GM10847 (cell line): Measurements from ENCODE around the gene EGFL8.

ENCODE experiments used
- POLR2A ChIP-seq: IDR thresholded peaks from 2 replicates; pipeline ENCODE4 v1.6.1; 2011; ENCODE audit not compliant: insufficient read length; ENCODE audit errors: extremely low read depth

Gene EGFL8

GRCh38 chr6:32133786-32134185 is 30.6 kb upstream of the EGFL8 start:
- TF ChIP-seq POLR2A, result no peak

- no peak for TF ChIP-seq POLR2A
Observed at GRCh38 chr6:32137454-32137853, 26.9 kb upstream of the EGFL8 start.

DNA sequence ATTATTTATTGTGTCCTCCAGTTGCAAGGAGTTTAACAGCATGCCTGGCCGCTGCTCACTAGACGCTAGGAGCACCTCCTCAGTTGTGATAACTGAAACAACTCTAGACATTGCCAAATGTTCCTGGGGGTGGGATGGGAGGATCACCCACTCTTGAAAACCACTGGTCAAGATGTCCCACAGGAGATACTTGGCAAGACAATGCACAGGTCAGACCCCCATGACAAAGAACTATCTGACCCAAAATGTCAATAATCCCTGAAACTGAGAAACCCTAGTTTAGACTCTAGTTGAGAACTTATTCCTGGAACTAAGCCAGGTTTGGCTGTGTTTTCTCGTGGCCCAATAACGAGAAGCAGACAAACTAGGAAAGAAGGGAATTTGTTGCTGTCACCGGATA is 24.8 kb upstream of the EGFL8 start:
- TF ChIP-seq POLR2A, result no peak

DNA sequence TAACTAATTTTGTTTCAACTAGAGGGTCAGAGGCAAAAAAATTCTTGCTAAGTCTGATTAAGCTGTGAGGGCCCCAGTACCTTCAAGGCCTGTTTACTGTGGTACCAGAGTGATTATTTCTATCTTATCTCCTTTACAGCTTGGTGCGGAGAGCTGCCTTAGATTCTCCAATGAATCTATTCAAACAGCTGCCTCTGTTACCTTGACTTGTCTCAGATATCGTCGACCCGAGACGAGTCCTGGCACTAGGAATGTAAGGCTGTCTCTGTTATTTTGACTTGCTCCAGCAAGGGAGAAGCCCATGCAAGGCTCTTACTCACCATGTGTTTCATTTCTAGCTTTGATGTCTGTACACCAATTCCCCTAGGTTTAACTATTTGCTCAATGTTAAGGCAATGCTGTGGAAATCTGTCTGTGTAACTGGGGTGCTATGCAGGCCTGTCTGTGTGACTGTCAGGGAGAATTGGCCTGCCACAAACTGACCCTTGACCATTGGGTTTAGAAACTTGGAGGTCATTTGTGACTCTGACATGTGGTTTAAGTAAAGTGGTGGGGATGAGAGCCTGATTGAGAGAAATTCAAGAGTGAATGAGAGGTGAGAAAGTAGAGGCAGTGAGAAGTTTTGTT is 23.9 kb upstream of the EGFL8 start:
- no peak for TF ChIP-seq POLR2A

DNA sequence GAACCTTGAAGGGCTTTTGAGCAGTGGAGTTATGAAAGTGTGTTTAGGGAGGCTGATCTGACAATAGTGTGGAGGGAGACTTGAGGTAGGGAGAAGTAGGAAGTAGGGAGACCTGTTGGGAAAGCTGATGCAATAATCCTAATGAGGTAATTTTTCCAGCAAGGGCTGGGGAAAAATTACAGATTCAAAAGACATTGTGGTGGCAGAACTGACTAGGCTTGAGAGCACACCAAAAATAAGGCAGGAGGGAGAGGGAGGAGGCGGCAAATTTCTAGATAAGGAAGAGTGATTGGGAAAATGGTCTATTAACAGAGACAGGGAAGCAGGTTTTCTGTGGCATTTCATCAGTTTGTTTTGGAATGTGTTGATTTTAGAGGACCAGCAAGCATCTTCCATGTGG is 18.1 kb upstream of the EGFL8 start:
- no peak for TF ChIP-seq POLR2A

GRCh38 chr6:32146687-32147086 is 17.7 kb upstream of the EGFL8 start:
- TF ChIP-seq POLR2A, result no peak

DNA sequence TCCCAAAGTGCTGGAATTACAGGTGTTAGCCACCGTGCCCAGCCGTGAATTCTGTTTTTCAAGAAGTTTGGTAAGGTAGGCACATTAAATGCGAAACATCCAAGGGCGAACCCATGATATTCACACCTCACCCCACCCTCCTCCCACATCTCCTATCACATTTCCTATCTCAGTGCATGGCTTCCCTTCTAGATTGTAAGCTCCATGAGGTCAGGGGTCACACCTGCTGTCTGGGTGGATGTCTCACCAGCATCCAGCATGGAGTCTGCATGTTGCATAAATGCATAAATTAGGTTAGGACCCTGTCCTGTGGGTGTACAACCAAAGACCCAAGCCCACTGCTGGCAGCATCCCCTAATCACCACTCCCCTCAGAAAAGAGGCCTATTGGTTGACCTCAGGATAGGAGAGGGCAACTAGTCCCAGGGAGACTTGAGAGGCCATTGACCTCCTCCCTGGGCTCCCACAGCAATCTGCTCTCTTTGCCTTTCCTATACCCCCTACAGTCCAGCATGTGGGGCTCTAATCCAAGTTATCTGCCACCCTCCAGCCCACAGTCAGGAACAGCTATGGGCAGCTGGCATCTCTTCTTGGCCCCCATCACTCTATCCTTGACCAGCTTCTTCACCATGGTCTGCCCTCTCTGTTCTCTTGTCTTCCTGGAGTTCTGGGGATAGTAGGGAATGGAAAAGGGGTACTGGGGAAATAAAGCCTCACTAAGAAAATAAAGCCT is 16.8 kb upstream of the EGFL8 start:
- no peak for TF ChIP-seq POLR2A

DNA sequence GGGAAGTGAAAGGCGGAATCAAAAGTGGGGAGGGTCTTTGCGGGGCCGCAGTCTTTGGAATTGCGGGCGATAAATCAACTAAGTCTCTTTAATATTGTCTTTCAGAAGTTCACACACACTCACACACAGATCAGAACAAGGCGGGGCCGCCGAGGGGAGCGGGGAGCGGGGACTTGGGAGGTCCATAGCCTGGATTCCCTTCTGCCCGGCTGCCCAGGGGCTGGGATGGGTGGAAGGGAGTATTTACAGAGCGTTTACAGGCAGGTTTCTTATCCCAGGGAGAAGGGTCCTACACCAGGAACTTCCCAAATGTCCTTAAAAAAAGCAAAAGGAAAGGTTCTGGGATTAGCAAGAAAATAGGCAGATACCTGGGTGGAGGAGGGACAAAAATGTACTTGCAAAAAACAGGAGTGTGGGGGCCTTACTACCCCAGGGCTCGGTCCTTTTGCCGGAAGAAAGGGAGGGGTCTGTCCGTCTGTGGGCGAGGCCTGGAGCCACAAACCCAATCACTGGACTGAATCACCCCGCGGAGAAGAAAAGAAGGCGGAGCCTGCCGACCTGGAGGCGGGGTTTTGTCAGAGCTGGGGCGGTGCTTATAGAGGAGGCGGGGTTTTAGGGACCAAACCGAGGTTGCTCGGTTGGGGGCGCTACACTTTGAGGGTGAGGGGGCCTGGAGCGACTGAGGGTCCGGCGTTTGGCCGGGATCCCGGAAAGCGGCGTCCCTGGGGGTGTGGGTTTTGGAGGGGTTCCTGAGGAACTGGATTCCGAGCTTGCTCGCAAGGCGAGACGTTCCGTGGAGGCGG is 15.9 kb upstream of the EGFL8 start:
- TF ChIP-seq POLR2A, result no peak

GRCh38 chr6:32149092-32149755 is 15.2 kb upstream of the EGFL8 start:
- no peak for TF ChIP-seq POLR2A

DNA sequence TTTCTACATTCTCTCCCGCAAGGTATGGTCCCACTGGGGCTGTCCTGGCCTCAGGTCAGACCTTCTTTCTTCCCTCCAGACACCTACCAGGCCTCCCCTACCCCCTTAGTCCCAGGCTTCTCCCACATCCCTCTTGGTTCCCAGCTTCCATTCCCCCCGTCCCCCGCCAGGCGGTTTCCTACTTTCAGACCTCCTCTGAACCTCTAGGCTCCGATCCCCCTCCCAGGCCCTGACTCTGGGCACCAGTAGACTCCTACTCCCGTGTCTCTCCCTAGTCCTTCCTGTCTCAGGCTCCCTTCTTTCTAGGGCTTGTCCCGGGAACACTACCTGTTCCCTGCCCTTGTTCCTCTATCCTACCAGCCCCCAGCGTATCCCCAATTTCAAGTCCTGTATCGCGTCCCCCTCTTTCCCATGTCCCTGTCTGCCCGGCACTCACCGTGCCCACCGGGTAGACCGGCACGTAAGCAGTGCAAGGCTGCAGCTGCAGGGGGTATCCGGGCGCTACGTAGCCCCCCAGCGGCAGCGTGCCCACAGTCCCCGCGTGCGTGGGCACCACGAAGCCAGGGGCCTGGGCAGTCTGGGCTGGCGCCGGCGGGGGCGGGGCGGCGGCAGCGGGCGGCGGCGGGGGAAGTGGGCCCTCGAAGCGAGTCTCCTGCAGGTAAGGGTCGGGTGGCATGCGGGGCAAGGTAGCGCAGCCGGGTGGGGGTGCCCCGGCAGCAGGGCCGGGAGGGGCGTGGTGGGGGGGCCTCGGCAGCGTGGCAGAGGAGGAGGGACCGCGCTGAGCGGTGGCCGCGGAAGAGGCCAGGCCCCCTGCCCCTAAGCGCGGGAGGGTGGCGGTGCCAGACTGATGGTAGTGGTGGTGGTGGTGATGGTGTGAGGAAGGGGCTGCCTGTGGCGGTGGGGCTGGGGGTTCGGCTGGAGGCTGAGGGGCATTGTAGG is 14.2 kb upstream of the EGFL8 start:
- no peak for TF ChIP-seq POLR2A

DNA sequence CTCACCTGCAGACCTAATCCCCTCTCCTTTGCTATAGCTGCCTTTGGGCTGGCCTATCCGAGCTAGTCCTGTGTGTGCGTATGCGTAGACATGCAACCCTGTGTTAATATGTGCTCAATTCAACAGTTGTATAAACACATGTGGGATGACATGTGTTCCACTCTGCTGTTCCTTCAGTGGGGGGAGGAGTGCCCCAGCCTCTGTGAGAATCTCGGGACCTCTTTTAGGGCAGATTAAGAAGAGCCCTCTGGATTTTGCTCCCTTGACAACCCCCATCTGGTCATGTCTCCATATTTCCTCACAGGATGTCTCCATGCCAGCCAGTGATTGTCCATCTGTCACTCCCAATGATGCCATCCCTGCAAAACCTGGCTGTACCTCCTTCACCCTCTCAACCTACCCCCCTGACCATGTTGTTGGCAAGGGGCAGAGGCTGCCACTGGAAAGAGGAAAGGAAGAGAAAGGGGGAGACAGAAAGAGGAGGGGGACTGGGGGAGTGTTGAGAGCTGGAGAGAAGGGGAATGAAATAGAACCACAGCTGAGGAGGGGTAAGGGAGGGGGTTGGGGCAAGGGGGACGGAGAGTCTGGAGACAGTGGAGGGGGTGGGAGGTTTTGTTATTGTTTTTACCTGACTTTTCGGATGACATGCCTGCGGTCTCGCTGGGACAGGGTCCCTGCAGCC is 13.1 kb upstream of the EGFL8 start:
- TF ChIP-seq POLR2A, result no peak

GRCh38 chr6:32151863-32152768 is 12.3 kb upstream of the EGFL8 start, which contains the start of gene PRRT1:
TSS of gene PRRT1 (minus strand) at chr6:32151939. CDS start at chr6:32151827, 112 bp downstream.
- no peak for TF ChIP-seq POLR2A
